GM23338 (cell line): Measurements from ENCODE around the gene GRIK2. TPM values are rescaled to one million over a fixed set of nuclear protein-coding genes. Genes with fewer than 3 reads are reported as not detected.

ENCODE experiments used
- ATAC-seq: fragments of 200-7000 bp; cut with Tn5 transposase; 3 replicates; pipeline ENCODE4 v1.9.1; 2020
- DNase-seq: peaks from one replicate; pipeline ENCODE4 v3.0.0-alpha.2; 2015; ENCODE audit warnings: low spot score
- H2AFZ ChIP-seq: fragments of 200-600 bp; sonication (generic); 2 replicates; pipeline ENCODE4 v1.8.0; 2016; ENCODE audit warnings: antibody characterized with exemption, mild to moderate bottlenecking, moderate library complexity
- H3F3A ChIP-seq: fragments of 200-600 bp; sonication (generic); replicated peaks from 2 replicates; pipeline ENCODE4 v1.8.0; 2017; ENCODE audit warnings: antibody characterized with exemption, mixed run types, low read depth
- H3K27ac ChIP-seq: fragments of 200-600 bp; sonication (generic); 2 replicates; pipeline ENCODE4 v1.6.1; 2016; ENCODE audit warnings: low read depth
- H3K27me3 ChIP-seq: fragments of 200-600 bp; sonication (generic); 2 replicates; pipeline ENCODE4 v1.8.0; 2016; ENCODE audit warnings: mild to moderate bottlenecking, mixed run types, moderate library complexity; ENCODE audit not compliant: insufficient read depth
- H3K36me3 ChIP-seq: fragments of 200-600 bp; sonication (generic); 2 replicates; pipeline ENCODE4 v1.8.0; 2016; ENCODE audit warnings: mild to moderate bottlenecking; ENCODE audit not compliant: insufficient read depth
- H3K4me1 ChIP-seq: fragments of 200-600 bp; sonication (generic); 2 replicates; pipeline ENCODE4 v1.8.0; 2016; ENCODE audit warnings: mild to moderate bottlenecking, moderate library complexity; ENCODE audit not compliant: insufficient read depth
- H3K4me2 ChIP-seq: fragments of 200-600 bp; sonication (generic); 2 replicates; pipeline ENCODE4 v1.7.1; 2017; ENCODE audit warnings: mixed run types
- H3K4me3 ChIP-seq: fragments of 200-600 bp; sonication (generic); 2 replicates; pipeline ENCODE4 v1.6.1; 2016; ENCODE audit warnings: mixed run types
- H3K79me2 ChIP-seq: fragments of 200-600 bp; sonication (generic); replicated peaks from 2 replicates; pipeline ENCODE4 v1.8.0; 2017; ENCODE audit warnings: mild to moderate bottlenecking; ENCODE audit not compliant: insufficient read depth
- H3K9me2 ChIP-seq: fragments of 200-600 bp; sonication (generic); 2 replicates; pipeline ENCODE4 v1.8.0; 2017; ENCODE audit not compliant: insufficient read depth
- H4K20me1 ChIP-seq: fragments of 200-600 bp; sonication (generic); replicated peaks from 2 replicates; pipeline ENCODE4 v1.8.0; 2017; ENCODE audit warnings: mild to moderate bottlenecking; ENCODE audit not compliant: insufficient read depth
- H3K27ac Mint-ChIP-seq: 2 replicates; pipeline ENCODE4 v1.8.0; 2020; ENCODE audit warnings: inconsistent platforms, mild to moderate bottlenecking, moderate library complexity, mixed read lengths
- H3K27me3 Mint-ChIP-seq: 3 replicates; pipeline ENCODE4 v1.8.0; 2022; ENCODE audit warnings: low read depth, mild to moderate bottlenecking, moderate library complexity, mixed read lengths, inconsistent platforms; ENCODE audit not compliant: insufficient read depth, poor library complexity
- H3K36me3 Mint-ChIP-seq: 3 replicates; pipeline ENCODE4 v1.8.0; 2021; ENCODE audit warnings: low read depth, mild to moderate bottlenecking, inconsistent platforms, moderate library complexity, mixed read lengths
- H3K4me1 Mint-ChIP-seq: 3 replicates; pipeline ENCODE4 v1.8.0; 2020; ENCODE audit warnings: mild to moderate bottlenecking, inconsistent platforms, mixed read lengths
- H3K4me3 Mint-ChIP-seq: 3 replicates; pipeline ENCODE4 v1.8.0; 2021; ENCODE audit warnings: moderate library complexity, mild to moderate bottlenecking, inconsistent platforms, mixed read lengths
- H3K9me3 Mint-ChIP-seq: 3 replicates; pipeline ENCODE4 v1.8.0; 2020; ENCODE audit warnings: moderate library complexity, mild to moderate bottlenecking, inconsistent platforms, mixed read lengths
- EZH2 ChIP-seq: fragments of 200-600 bp; sonication (generic); IDR thresholded peaks from one replicate; pipeline ENCODE4 v1.8.0; 2017; ENCODE audit warnings: antibody characterized with exemption, mild to moderate bottlenecking, low read depth; ENCODE audit not compliant: unreplicated experiment
- EZH2phosphoT487 ChIP-seq: fragments of 200-600 bp; sonication (generic); IDR thresholded peaks from one replicate; pipeline ENCODE4 v1.8.1; 2018; ENCODE audit warnings: antibody characterized with exemption; ENCODE audit not compliant: unreplicated experiment
- POLR2AphosphoS5 ChIP-seq: IDR thresholded peaks from 2 replicates; pipeline ENCODE4 v1.6.1; 2016; ENCODE audit warnings: antibody characterized with exemption, low read depth
- ZNF114 ChIP-seq: fragments of 250-450 bp; sonication (Bioruptor Pico); IDR thresholded peaks from 2 replicates; pipeline ENCODE4 v1.5.0; 2020; ENCODE audit warnings: mild to moderate bottlenecking, moderate library complexity
- ZNF331 ChIP-seq: fragments of 250-450 bp; sonication (Bioruptor Pico); IDR thresholded peaks from 2 replicates; pipeline ENCODE4 v1.5.0; 2020; ENCODE audit warnings: low read depth, mild to moderate bottlenecking, moderate library complexity
- polyA plus RNA-seq: library from polyadenylated mRNA; unstranded; fragments of >200 nt; fragmentation: Nextera tagmentation; extraction: Ambion mirVana; gene quantifications from 2 replicates; pipeline ENCODE4 v1.2.1, GENCODE V29; 2016
- total RNA-seq: library from RNA; depleted of rRNA; stranded (reverse); fragments of >200 nt; shearing (Covaris generic); gene quantifications from 2 replicates; pipeline ENCODE4 v1.2.3, GENCODE V29; 2014
- TF ChIP-seq, protein P1 (sequence below): fragments of 250-450 bp; sonication (Bioruptor Pico); IDR thresholded peaks from 2 replicates; pipeline ENCODE4 v1.5.0; 2020; ENCODE audit warnings: mild to moderate bottlenecking, moderate library complexity
- TF ChIP-seq, protein P2 (sequence below): IDR thresholded peaks from one replicate; pipeline ENCODE4 v1.6.1; 2018; ENCODE audit warnings: antibody characterized with exemption; ENCODE audit not compliant: unreplicated experiment
- TF ChIP-seq, protein P3 (sequence below): IDR thresholded peaks from 2 replicates; pipeline ENCODE4 v1.6.1; 2016; ENCODE audit warnings: antibody characterized with exemption

The GRIK2 gene
- total and polyA plus RNA-seq, 2 experiments from 2014 or later = 0.73 to 3.0 TPM

DNA sequence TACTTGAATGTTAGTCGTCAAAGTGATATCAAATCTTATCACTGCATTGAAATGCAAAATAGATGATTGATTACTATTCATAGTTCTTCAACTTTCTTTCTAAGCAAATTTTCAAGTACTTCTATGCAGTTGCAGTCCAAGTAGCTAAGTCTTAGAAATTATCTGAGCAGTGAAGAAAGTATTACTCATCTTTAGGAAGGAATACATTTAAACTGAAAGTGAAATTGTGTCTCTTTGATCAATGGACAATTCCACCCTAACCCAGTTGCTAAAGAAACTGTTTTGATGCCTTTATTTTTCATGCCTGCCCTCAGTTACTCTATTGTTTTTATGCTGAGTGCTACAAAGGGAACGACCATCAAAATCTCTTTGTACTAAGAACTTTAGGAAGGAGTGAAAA is 337.4 kb downstream of the GRIK2 start:
- H3F3A ChIP-seq = no peaks in the 10 kb centered on the region
- H3K79me2 ChIP-seq = no peaks in the 10 kb centered on the region
- no peak for ATAC-seq
- TF ChIP-seq, protein P1, sequence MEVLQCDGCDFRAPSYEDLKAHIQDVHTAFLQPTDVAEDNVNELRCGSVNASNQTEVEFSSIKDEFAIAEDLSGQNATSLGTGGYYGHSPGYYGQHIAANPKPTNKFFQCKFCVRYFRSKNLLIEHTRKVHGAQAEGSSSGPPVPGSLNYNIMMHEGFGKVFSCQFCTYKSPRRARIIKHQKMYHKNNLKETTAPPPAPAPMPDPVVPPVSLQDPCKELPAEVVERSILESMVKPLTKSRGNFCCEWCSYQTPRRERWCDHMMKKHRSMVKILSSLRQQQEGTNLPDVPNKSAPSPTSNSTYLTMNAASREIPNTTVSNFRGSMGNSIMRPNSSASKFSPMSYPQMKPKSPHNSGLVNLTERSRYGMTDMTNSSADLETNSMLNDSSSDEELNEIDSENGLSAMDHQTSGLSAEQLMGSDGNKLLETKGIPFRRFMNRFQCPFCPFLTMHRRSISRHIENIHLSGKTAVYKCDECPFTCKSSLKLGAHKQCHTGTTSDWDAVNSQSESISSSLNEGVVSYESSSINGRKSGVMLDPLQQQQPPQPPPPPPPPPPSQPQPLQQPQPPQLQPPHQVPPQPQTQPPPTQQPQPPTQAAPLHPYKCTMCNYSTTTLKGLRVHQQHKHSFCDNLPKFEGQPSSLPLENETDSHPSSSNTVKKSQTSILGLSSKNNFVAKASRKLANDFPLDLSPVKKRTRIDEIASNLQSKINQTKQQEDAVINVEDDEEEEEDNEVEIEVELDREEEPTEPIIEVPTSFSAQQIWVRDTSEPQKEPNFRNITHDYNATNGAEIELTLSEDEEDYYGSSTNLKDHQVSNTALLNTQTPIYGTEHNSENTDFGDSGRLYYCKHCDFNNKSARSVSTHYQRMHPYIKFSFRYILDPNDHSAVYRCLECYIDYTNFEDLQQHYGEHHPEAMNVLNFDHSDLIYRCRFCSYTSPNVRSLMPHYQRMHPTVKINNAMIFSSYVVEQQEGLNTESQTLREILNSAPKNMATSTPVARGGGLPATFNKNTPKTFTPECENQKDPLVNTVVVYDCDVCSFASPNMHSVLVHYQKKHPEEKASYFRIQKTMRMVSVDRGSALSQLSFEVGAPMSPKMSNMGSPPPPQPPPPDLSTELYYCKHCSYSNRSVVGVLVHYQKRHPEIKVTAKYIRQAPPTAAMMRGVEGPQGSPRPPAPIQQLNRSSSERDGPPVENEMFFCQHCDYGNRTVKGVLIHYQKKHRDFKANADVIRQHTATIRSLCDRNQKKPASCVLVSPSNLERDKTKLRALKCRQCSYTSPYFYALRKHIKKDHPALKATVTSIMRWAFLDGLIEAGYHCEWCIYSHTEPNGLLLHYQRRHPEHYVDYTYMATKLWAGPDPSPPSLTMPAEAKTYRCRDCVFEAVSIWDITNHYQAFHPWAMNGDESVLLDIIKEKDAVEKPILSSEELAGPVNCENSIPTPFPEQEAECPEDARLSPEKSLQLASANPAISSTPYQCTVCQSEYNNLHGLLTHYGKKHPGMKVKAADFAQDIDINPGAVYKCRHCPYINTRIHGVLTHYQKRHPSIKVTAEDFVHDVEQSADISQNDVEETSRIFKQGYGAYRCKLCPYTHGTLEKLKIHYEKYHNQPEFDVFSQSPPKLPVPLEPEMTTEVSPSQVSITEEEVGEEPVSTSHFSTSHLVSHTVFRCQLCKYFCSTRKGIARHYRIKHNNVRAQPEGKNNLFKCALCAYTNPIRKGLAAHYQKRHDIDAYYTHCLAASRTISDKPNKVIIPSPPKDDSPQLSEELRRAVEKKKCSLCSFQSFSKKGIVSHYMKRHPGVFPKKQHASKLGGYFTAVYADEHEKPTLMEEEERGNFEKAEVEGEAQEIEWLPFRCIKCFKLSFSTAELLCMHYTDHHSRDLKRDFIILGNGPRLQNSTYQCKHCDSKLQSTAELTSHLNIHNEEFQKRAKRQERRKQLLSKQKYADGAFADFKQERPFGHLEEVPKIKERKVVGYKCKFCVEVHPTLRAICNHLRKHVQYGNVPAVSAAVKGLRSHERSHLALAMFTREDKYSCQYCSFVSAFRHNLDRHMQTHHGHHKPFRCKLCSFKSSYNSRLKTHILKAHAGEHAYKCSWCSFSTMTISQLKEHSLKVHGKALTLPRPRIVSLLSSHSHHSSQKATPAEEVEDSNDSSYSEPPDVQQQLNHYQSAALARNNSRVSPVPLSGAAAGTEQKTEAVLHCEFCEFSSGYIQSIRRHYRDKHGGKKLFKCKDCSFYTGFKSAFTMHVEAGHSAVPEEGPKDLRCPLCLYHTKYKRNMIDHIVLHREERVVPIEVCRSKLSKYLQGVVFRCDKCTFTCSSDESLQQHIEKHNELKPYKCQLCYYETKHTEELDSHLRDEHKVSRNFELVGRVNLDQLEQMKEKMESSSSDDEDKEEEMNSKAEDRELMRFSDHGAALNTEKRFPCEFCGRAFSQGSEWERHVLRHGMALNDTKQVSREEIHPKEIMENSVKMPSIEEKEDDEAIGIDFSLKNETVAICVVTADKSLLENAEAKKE = no peak
- no peak for TF ChIP-seq POLR2AphosphoS5
- TF ChIP-seq EZH2 = no peak
- TF ChIP-seq EZH2phosphoT487 = no peak
- TF ChIP-seq, protein P2, sequence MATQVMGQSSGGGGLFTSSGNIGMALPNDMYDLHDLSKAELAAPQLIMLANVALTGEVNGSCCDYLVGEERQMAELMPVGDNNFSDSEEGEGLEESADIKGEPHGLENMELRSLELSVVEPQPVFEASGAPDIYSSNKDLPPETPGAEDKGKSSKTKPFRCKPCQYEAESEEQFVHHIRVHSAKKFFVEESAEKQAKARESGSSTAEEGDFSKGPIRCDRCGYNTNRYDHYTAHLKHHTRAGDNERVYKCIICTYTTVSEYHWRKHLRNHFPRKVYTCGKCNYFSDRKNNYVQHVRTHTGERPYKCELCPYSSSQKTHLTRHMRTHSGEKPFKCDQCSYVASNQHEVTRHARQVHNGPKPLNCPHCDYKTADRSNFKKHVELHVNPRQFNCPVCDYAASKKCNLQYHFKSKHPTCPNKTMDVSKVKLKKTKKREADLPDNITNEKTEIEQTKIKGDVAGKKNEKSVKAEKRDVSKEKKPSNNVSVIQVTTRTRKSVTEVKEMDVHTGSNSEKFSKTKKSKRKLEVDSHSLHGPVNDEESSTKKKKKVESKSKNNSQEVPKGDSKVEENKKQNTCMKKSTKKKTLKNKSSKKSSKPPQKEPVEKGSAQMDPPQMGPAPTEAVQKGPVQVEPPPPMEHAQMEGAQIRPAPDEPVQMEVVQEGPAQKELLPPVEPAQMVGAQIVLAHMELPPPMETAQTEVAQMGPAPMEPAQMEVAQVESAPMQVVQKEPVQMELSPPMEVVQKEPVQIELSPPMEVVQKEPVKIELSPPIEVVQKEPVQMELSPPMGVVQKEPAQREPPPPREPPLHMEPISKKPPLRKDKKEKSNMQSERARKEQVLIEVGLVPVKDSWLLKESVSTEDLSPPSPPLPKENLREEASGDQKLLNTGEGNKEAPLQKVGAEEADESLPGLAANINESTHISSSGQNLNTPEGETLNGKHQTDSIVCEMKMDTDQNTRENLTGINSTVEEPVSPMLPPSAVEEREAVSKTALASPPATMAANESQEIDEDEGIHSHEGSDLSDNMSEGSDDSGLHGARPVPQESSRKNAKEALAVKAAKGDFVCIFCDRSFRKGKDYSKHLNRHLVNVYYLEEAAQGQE = no peak
- TF ChIP-seq ZNF114 (CRISPR knock-in tag) = no peak
- TF ChIP-seq ZNF331 (CRISPR knock-in tag) = no peak
- TF ChIP-seq, protein P3, sequence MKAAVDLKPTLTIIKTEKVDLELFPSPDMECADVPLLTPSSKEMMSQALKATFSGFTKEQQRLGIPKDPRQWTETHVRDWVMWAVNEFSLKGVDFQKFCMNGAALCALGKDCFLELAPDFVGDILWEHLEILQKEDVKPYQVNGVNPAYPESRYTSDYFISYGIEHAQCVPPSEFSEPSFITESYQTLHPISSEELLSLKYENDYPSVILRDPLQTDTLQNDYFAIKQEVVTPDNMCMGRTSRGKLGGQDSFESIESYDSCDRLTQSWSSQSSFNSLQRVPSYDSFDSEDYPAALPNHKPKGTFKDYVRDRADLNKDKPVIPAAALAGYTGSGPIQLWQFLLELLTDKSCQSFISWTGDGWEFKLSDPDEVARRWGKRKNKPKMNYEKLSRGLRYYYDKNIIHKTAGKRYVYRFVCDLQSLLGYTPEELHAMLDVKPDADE = no peak
- H3K27me3 ChIP-seq = no peaks in the 10 kb centered on the region
- Mint-ChIP-seq H3K27ac (no peak overlapping the region), H3K4me3 (no peak overlapping the region), H3K36me3 (peaks cover 22% of the 10 kb centered on the region), H3K27me3 (peaks cover 3% of the 10 kb centered on the region), H3K9me3 (peaks cover 14% of the 10 kb centered on the region), H3K4me1 (peaks cover 22% of the 10 kb centered on the region)
- peak overlapping the region; percentile 57 for H3K4me2 ChIP-seq
- no peak overlapping the region for H2AFZ ChIP-seq
- H3K9me2 ChIP-seq = no peaks in the 10 kb centered on the region
- H3K36me3 ChIP-seq = no peaks in the 10 kb centered on the region
- peaks cover 18% of the 10 kb centered on the region for H3K4me1 ChIP-seq
- H3K4me3 ChIP-seq = 0 out of 2 replicates have a peak overlapping the region, but pooled peaks have one; percentile 13
- no peak for DNase-seq
- H4K20me1 ChIP-seq = no peaks in the 10 kb centered on the region
- no peak overlapping the region for H3K27ac ChIP-seq
